Transverse colon (tissue), 4 donors: ENCODE measurements around the gene DYRK3.

ENCODE experiments used
- EP300 ChIP-seq: sonication (generic); formaldehyde crosslinking; IDR thresholded peaks from one replicate; pipeline ENCODE4 v1.6.1; 2017; ENCODE audit warnings: antibody characterized with exemption, low read depth
- POLR2A ChIP-seq: fragments of 450-650 bp; IDR thresholded peaks from one replicate; pipeline ENCODE4 v1.6.1; 2016; ENCODE audit warnings: antibody characterized with exemption, mild to moderate bottlenecking, moderate library complexity
- POLR2AphosphoS5 ChIP-seq, 3 donors: sonication (generic); formaldehyde crosslinking; IDR thresholded peaks; one replicate each; pipeline ENCODE4 v1.6.1; 2016; ENCODE audit warnings: antibody characterized with exemption in 3 of 3
- TF ChIP-seq, protein P1 (sequence below), 5 experiments: fragments of 200-600 bp in 3 of 5; fragments of 450-650 bp in 2 of 5; sonication (generic) in 3 of 5; IDR thresholded peaks; 1 replicate in 2 of 5; 2 replicates in 3 of 5; pipeline ENCODE4 v1.5.1; 2016 to 2017; ENCODE audit warnings: antibody characterized with exemption in 5 of 5, inconsistent platforms in 3 of 5, mild to moderate bottlenecking in 2 of 5, moderate library complexity in 1 of 5

DNA sequence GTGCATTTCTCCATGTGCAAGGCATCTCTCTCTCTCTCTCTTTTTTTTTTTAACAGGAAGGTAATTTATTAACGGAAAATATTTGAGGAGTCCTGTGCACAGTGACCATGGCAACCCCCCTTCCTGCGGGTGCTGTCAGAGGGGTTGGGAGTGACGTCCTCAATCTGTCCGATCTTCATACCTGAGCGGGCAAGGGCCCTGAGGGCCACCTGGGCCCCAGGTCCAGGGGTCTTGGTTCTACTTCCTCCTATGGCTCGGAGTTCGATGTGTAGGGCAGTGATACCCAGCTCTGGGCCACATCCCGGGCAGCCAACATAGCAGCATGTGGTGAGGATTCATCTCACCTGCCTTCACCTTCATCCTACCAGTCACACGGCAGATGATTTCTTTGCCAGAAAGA, 60.4 kb downstream of the DYRK3 start:
- TF ChIP-seq, protein P1, sequence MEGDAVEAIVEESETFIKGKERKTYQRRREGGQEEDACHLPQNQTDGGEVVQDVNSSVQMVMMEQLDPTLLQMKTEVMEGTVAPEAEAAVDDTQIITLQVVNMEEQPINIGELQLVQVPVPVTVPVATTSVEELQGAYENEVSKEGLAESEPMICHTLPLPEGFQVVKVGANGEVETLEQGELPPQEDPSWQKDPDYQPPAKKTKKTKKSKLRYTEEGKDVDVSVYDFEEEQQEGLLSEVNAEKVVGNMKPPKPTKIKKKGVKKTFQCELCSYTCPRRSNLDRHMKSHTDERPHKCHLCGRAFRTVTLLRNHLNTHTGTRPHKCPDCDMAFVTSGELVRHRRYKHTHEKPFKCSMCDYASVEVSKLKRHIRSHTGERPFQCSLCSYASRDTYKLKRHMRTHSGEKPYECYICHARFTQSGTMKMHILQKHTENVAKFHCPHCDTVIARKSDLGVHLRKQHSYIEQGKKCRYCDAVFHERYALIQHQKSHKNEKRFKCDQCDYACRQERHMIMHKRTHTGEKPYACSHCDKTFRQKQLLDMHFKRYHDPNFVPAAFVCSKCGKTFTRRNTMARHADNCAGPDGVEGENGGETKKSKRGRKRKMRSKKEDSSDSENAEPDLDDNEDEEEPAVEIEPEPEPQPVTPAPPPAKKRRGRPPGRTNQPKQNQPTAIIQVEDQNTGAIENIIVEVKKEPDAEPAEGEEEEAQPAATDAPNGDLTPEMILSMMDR (IDR thresholded peaks at IDR 0.05): no peak
- TF ChIP-seq POLR2A (no peak), POLR2AphosphoS5 (IDR thresholded peaks at IDR 0.05) (no peak), EP300 (no peak)
